HS-27A (cell line): ENCODE measurements around the gene NDUFB10.

Experiments
- DNase-seq: peaks from one replicate; pipeline ENCODE4 v3.0.0-alpha.2; 2012; ENCODE audit warnings: low read depth, missing footprints

The NDUFB10 gene

DNA sequence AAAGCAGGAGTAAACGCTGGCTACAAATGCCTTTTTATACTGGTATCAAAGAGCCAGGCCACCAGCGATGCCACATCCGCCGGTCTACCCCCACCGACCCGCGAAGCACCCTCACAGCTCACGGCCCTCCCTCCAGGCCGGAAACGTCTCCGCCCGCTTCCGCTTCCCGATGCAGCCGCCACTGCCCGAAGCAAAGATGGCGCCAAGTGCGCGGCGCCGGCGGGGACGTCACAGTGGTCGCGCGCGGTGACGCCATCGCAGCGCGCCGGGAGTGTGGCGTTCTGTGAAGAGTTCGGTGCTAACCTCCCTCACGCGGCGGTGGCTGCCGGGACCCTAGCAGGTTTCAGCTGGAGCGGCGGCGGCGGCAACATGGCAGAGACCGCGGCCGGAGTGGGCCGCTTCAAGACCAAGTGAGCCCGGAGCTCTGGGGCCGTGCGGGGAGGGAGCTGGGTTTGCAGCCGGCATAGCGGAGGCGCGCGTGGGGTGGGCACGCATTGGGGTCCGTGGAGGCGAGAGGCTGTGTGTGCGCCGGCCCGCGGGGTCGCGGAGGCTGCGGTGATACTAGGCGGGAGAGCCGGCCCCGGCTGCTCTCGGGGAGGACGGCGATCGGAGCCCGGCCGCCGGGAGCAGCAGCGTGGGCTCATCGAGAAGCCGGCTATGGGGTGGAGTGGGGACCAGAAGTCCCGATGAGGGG, 12.6 kb downstream of the NDUFB10 start, which contains the start of gene TBL3:
Gene TBL3, plus strand, starts transcription at position 258 of the 694 bp plus-strand sequence. Its CDS starts 112 bp downstream, at position 370.
- peak; percentile 73 for DNase-seq

DNA sequence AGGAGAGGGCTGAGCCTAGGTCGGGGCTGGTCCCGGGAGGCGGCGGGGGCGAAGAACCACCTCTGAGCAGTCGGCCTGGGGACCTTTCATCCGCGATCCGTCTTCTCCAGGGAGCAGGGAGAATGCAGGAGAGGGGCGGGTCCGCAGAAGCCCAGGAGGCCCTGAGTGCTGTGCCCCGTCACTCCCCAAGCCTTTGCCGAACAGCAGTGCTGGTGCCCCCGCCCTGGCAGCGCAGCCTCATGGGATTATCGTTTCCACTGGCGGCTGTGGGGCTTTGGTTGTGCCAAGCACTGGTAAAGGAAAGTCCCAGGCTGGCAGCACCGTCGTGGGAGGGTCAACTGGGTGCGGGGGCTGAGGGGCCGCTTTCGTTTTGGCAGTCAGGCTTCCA, 13.1 kb downstream of the NDUFB10 start:
- no peak for DNase-seq

DNA sequence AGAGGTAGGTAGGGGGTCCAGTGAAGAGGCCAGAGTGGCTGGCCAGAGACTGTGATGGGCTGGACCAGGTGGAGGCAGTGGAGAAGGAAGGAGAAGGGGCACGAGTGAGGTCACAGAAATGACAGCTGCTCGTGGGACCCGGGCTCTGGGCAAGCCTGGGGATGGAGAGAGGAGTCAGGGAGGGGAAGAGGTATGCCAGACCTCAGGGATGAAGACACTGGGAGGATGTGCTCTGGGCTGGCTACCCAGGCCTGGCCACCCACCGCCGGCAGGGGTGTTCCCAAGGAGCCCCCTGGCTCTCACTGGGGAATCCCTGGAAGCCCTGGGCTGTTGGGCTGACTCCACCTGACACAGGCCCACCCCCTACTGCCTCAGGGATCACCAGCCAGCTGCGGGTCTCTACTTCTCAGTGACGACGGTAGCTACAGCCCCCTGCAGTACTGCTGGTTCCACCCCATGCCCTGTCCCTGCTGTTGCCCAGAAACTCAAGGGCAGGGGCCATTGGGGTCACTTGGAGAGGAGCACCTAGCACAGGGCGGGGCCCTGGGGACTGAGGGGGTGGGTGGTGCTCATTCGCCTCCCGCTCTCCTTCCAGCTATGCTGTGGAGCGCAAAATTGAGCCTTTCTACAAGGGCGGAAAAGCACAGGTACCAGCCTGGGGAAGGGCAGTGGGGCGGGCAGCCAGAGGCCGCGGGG, 14.3 kb downstream of the NDUFB10 start:
- DNase-seq, result no peak

DNA sequence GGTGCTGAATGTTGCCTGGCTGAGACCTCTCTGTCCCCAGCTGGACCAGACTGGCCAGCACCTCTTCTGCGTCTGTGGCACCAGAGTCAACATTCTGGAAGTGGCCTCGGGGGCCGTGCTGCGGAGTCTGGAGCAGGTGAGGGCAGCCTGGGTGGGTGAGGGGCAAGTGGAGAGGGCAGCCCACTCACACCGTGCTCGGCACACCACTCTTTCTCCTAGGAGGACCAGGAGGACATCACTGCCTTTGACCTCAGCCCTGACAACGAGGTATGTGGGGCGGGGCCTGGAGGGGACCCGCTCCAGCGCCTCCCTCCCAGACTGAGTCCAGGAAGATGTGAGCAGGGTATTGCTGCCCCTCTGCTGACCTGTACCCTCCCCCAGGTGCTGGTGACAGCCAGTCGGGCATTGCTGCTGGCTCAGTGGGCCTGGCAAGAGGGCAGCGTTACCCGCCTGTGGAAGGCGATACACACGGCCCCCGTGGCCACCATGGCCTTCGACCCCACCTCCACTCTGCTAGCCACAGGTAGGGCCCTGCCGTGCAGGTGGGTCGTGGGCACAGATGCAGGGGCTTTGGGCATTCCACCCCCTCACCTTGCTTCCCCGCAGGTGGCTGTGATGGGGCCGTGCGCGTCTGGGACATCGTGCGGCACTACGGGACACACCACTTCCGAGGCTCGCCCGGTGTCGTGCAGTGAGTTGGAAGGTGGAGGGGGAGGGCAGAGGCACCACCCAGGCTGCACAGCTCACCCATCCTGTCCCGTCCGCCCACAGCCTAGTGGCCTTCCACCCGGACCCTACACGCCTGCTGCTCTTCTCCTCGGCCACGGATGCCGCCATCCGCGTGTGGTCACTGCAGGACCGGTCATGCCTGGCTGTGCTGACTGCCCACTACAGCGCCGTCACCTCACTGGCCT, 15.1 kb downstream of the NDUFB10 start:
- no peak for DNase-seq

DNA sequence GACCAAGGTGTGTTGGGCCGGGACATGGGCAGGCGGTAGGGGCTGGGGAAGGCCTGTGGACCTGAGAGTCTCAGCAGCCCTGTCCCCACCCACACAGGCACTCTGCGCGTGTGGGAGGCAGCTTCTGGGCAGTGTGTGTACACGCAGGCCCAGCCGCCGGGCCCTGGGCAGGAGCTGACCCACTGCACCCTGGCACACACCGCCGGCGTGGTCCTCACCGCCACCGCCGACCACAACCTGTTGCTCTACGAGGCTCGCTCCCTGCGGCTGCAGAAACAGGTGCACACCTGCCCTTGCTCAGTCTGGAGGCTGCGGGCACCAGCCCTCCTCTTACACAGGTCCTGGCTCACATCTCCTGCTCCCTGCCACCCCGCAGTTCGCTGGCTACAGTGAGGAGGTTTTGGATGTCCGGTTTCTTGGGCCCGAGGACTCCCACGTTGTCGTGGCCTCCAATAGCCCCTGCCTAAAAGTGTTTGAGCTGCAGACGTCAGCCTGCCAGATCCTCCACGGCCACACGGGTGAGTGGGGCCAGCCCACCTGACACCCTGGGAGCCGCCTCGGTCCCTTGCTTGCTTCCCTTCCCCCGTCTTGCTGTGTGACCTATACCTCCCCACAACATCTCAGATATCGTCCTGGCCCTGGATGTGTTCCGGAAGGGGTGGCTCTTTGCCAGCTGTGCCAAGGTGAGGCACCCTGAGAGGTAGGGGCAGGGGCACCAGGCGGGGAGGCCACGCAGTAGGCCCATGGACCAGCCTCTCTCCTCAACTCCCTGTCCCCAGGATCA, 16.3 kb downstream of the NDUFB10 start:
- no peak for DNase-seq

DNA sequence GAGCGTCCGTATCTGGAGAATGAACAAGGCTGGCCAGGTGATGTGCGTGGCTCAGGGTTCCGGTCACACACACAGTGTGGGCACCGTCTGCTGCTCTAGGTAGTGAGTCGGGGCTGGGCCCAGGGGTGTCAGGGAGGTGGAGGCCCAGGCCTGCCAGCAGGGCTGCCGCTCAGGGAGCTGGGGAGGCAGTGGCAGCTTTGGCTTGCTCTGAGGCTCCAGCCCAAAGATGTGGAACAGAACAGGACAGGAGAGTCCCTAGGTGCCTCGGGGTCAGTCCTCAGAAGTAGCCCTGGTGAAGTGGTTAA, 16.8 kb downstream of the NDUFB10 start:
- no peak for DNase-seq

DNA sequence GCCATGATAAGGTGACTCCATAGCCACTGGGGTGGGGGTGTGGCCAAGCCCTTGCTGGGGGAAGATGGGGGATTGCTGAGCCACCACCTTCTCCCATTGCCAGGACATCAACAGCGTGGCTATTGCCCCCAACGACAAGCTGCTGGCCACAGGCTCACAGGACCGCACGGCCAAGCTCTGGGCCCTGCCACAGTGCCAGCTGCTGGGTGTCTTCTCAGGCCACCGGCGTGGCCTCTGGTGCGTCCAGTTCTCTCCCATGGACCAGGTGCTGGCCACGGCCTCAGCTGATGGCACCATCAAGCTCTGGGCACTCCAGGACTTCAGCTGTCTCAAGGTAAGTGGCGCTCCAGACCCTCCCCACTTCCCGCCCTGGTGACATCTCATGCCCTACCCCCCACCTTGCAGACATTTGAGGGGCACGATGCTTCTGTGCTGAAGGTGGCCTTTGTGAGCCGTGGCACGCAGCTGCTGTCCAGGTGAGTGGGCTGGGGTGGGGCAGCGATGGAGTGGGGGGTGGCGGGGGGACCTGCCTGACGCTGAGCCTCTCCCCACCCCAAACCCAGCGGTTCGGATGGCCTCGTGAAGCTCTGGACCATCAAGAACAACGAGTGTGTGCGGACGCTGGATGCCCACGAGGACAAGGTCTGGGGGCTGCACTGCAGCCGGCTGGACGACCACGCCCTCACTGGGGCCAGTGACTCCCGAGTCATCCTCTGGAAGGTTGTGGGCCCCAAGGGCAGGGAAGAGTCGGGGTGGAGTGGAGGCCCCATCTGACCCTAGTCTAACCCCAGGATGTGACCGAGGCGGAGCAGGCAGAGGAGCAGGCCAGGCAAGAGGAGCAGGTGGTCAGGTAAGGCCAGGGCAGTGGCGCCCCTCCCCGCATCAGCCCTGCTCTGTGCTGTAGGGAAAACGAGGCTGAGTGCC, 17.9 kb downstream of the NDUFB10 start:
- no peak for DNase-seq

DNA sequence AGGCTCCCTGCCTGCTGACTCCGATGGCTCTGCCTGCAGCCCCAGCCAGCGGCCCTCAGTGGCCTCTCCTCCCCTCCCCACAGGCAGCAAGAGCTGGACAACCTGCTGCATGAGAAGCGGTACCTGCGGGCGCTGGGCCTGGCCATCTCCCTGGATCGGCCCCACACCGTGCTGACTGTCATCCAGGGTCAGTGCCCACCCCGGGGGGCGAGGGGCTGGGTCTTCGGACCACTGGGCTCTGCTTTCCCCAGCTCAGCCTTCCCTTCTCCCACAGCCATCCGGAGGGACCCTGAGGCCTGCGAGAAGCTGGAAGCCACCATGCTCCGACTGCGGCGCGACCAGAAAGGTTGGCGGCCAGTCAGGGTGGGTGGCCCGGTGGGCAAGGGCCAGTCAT, 18.5 kb downstream of the NDUFB10 start:
- DNase-seq, result no peak

DNA sequence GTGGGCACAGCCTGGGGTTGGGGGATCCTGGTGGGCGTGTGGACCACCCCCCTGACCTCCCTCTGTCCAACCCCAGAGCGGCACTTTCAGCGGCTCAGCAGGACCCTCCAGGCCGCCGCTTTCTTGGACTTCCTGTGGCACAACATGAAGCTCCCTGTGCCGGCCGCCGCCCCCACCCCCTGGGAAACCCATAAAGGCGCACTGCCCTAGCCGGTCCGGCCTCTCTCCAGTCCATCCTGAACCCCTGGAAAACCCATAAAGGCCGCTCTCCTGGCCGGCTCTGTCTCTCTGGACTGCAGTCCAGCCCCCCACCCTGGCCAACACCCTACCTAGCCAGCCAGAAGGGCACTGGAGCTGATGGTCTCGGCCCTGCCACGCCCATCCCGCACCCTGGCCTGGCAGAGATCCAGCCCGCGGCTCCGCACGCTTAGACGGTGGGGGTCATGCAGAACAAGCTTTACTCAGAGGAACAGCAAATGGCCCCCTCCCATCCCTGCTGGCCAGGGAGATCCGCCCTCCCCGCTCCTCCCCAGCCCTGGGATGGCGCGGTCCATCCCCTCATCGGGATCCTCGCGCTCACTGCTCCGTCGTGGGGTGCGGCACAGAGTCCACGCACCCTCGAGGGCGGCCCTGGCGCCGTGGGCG, 19.3 kb downstream of the NDUFB10 start:
- DNase-seq, result no peak

DNA sequence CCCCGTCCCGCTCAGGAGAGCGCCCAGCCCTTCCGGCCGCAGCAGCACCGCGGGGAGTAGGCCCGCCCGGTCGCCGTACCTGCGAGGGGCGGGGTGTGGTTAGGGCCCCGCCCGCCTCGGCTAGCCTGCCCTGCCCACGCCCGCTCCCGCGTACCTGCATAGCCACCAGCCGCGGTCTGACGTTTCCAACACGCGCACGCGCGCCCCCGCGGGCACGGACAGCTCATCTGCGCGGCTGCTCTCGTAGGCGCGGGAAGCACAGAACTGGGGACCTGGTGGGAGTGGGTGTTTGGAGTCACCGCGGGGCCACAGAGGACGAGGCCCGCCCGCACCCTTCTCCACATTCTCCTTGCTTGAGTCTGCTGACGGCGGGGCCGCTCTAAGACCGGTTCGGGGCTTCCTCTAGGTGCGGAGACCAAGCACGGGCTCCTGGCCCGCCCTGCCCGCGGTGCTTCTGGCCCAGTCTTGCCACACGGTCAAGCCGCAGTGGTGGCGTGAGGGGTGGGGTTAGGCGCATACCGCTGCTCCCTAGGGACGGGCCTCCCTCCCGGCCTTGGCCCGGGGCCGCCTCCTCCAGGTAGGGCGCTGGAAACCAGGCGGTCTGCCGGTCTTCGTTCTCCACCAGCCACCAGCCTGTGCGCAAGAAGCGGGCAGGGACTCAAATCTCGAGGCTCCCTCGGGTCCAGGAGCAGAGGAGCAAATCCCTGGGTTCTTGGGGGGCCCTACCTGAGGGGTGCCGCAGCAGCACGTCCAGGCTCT, 20.1 kb downstream of the NDUFB10 start:
- no peak for DNase-seq

DNA sequence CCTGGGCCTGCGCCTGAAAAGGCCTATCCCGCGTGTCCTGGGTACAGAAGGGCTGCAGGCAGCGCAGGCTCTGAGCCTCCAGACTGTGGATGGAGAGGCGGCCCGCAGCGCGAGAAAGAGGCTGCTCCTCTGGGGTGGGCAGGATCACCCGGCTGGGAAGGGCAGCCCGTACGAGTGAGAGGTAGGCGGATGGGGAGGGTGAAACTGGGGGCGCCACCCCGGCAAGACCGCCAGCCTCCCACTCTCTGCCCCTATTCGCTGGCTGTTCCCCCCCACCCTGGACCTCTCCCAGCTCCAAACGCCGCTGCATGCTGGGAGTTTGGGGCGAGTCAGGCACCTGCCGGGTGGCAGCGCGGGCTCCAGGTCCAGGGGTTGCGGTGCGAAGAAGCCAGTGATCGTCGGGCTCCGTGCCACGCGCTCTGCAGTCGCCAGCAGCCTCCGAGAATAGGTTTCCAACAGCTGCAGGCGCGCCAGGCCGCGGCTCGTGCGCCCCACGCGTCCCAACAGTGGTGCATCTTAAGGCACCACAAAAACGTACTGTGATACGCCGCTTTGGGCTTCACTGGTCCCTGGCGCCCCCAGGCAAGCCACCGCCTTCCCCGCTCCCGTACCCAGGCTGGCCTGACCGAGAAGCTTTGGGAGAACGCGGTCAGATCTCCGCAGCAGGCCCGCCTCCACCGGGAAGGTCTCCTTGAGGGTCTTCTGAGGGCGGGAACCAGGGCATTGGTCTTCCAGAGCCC, 20.9 kb downstream of the NDUFB10 start:
- no peak for DNase-seq

DNA sequence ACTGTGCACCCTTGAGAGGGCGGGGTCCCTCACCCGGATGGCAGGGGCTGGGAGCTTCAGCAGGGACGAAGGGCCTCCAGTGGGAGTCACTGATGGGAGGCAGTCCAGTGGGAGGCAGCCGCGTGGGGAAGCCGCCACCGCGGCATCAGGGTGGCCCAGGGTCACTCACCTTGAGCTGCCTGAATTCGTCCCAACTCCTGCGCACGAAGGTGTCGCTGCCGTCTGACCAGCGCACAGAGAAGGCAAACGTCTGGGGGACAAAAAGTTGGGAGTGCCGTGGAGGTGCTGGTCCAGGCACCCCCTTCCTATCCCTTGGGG, 21.4 kb downstream of the NDUFB10 start:
- DNase-seq, result no peak

DNA sequence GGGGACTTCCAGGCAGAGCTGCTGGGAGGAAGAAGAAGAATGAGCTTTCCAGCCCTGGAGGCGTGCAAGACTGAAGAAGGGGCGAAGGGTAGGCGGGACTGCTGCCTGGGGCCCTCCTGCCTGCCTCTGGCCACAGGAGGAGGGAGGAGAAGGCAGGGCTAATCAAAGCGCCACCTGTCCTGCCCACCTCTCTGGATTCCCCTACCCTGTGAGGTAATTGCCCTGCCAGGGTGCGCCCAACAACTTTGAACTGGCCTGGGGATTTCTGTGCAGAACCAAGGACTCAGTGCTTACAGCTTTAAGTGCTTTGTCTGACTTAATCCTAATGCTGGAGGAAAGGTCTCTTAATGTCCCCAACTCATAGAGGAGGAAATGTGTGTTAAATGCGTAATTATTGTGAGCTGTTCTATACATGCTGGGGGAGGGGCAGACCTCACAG, 22.1 kb downstream of the NDUFB10 start, which contains the start of gene NOXO1:
Gene NOXO1, minus strand, starts transcription at position 72 of the 439 bp plus-strand sequence. CDS start 290 bp downstream, outside the sequence.
- no peak for DNase-seq

DNA sequence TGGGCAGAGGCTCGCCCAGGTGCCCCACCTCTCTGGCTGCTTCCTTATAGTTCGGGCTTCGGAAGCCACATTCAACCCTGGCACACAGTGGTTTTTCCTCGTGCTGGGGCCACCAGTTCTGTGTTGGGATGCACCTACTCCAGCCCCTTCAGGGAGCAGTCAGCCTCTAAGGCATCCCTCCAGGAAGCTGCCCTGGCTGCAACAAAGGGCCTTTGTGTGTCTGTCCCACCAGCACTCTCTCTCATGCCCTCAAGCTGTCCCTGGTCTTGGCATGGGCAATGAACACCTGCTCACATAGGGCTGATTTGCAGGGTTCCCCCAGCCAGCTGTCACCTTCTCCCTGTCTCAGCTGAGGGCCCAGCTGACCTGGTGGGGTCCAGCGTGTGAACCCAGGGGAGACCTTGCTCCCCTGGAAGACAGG, 22.7 kb downstream of the NDUFB10 start:
- no peak for DNase-seq

DNA sequence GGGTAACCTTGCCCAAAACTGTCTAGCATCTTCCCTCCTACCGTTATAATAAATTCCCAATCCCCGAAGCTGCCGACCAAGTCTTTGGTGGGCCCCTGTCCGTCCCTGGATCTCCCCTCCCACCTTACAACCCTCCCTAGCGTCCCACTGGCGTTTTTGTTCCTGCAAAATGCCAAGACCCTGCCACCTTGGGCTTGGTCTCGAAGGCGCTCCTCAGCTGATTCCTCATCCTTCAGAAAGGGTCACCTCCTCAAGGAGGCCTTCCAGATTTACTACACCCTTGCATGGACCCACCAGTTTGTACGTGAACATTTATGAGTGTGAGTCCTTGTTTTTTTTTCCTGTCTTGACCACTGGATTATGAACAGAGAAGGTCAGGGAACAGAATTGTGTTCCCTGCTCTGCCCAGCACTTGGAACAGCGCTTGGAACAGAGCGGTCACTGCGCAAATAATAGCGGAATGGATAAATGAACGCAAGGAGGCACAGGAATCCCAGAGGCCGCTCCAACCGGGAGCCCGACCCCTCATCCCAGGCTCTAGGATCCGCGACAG, 23.7 kb downstream of the NDUFB10 start:
- no peak for DNase-seq

DNA sequence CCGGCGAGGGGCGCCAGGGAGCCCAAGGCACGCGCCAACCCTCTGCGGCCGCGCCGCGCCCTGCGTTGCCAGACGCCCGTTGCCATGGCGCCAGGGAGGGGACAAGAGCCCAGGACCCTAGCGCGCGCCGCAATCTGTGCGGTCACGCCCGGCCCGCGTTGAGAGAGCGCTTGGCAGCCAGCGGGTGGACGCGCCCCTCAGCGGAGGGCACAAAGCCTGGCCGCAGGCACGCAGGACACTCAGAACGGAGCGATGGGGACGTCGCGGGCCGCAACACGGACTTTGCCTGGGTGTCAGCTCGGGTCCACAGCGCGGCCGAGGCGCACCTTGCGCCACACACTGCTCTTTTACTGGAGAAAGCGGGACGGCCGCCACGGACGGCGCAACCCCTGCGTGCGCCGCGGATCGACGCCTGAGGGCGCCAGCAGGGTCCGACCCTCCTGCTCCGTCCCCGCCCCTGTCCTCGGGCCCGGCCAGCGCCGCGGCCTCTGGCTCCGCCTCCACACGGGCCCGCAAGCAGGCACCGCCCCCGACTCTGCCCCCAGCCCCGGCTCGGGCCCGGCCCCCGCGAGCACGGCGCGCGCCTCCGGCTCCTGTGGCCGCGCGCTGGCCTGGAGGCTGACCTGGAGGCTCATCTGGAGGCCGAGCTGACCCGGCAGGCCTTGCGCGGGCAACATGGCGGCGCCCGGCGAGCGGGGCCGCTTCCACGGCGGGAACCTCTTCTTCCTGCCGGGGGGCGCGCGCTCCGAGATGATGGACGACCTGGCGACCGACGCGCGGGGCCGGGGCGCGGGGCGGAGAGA, 24.4 kb downstream of the NDUFB10 start, which contains the start of gene GFER:
Gene GFER, plus strand, starts transcription at position 650 of the 803 bp plus-strand sequence. Its CDS starts 26 bp downstream, at position 676.
- no peak for DNase-seq
